HK-2 (cell line): ENCODE results near the gene RIMKLA.

Experiments
- DNase-seq: peaks from one replicate; pipeline ENCODE4 v3.0.0-alpha.2; 2018; ENCODE audit not compliant: unreplicated experiment

Gene RIMKLA

DNA sequence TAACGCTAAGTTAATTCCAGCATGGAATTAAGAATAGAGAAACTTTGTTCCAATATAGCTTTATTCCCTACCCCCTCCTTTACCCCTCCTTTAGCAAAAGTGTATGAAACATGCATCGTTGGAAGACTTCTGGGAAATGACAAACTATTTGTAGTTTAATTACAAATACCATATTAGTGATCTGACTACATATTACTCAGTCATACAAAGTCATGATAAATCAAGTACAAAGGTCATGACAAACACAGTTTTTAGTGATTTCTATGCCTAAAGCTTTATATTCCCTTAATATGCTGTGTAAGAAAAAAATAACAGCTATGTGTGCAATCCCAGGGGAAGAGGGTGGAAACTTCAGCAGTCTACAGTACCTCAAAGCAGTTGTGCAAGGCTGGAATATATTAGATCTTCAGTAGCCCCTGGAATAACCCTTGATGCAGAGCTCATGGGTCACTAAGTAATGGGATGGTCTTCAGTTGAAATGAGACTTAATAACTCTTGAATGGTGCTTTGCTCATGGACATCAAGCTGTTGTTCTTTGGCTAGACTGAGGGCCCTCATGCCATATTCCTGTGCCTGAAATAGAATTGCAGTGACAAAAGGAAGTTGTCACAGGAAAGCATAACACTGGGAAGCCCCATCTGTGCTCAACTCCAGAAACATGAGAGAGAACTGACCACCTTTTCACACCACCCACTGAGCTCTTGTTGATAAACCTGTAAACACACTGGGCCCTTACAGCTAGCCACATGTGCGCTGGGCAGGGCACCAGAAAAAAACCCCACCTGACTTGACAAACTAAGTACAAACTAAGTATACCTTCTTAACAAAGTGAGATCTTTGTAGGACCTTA, 49.9 kb downstream of the RIMKLA start:
- no peak for DNase-seq

DNA sequence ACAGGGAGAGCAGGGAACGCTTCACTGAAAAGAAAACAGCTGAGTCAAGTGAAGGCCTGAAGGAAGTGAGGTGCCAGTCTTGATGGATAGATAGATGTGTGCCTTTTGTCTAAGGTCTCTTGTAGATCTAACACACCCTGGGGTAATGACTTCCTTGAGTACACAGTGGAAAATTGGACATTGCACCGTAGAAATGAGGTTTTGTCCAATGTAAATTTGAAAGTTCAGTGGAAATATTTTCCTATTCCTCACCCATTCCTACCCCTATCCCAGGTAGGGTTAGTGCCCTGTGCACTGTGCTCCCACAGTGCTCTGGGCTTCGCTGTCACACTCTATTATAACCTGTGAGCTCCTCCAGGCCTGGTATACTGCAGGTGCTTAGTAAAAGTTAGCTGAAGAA, 50.9 kb downstream of the RIMKLA start:
- DNase-seq, result no peak

DNA sequence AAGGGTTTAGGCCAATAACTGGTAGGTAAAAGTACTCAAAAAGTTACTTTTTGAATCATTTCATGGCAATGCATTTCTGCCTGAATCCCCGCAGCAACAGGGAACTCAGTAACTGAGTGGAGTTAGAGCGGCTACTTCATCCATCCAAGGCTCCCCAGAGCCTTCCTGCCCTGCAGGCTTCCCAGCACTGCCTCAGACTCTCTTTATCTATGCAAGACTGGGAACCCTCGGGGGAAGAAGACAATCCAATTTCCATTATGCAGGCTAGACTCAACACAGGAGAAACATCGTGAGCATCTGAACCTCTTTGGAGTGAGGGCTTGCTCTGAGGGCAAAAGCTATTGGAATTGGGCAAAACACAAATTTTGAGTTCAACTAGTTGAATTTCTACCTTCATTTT, 52.1 kb downstream of the RIMKLA start:
- DNase-seq, result no peak

GRCh38 chr1:42433369-42433768, 52.8 kb downstream of the RIMKLA start:
- no peak for DNase-seq

GRCh38 chr1:42434340-42434739, 53.7 kb downstream of the RIMKLA start:
- DNase-seq, result no peak

- no peak for DNase-seq
Observed at GRCh38 chr1:42439940-42440339, 59.3 kb downstream of the RIMKLA start.

DNA sequence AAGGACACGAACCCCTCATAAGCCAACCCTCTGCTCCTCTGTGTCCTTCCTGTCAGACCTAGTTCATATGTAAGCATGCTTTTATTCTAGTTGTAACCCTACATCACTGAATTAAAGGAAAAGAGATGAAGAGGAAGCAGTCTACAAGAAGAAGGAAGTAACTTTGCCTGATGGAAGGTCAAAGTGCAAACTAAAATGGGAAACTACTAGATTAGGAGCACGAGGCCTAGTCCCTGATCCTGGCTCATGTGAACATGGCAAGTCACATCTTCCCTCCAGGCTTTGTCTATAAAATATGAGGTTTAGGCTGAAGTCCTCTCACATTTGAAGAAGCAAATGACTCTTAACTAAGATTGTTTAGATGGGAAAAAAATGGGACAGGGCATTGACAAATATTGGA, 62.1 kb downstream of the RIMKLA start:
- DNase-seq, result no peak

DNA sequence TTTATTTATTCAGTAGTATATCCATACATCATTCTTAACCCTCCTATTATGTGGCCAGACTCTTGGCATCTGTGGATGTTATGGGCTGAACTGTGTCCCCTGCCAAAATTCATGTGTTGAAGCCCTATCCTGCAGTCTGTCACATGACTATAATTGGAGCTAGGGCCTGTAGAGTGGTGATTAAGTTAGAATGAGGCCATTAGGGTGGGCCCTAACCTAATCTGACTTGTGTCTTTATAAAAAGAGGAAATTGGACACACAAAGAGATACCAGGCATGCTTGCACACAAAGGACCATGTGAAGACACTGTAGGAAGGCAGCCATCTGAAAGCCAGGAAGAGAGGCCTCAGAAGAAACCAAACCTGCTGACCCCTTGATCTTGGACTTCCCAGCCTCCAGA, 68.7 kb downstream of the RIMKLA start:
- DNase-seq, result no peak

DNA sequence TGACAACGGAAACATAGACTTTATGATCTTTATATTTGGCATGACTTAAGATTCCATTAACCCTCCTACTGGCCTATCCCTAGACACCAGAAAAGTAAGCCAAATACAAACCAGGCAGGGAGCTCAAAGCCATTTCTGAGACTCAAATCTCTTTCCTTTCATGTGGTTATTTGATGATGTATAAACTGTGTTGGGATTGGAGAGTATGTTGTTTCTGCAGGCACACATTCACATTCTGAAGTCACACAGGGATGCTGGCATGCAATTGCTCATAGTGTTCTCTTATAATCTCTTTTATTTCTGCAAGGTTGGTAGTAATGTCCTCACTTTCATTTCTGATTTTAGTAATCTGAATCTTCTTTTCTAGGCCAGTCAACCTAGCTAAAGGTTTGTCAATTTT, 69.5 kb downstream of the RIMKLA start:
- DNase-seq, result no peak

GRCh38 chr1:42453386-42453785, 72.8 kb downstream of the RIMKLA start:
- no peak for DNase-seq

DNA sequence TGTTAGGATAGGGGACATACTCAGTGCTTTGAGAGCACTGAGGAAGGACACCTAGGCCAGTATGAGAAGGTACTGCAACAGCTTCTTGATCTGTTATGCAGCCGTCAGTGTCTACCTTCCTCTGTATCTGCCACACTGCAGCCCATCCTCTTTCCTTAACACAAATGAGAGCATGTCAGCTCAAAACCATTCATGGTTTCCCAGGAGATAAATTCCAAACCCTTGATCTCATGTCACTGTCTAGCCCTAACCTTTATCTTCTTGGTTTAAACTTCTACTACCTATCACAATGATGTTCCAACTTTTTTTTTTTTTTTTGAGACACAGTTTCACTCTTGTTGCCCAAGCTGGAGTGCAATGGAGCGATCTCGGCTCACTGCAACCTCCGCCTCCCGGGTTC, 73.8 kb downstream of the RIMKLA start:
- no peak for DNase-seq

GRCh38 chr1:42456010-42456753, 75.6 kb downstream of the RIMKLA start, which contains the start of the genes PPCS and ZMYND12:
TSS of gene PPCS (plus strand) at chr1:42456543. CDS start at chr1:42456566, 23 bp downstream.
TSS of gene ZMYND12 (minus strand) at chr1:42456022. CDS start at chr1:42455997, 25 bp downstream.
- peak; percentile 84 for DNase-seq

DNA sequence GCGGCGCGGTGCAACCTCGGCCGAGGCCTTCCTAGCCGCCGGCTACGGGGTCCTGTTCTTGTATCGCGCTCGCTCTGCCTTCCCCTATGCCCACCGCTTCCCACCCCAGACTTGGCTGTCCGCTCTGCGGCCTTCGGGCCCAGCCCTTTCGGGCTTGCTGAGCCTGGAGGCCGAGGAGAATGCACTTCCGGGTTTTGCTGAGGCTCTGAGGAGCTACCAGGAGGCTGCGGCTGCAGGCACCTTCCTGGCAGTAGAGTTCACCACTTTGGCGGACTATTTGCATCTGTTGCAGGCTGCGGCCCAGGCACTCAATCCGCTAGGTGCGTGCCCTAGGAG, 76.1 kb downstream of the RIMKLA start:
- DNase-seq, result no peak

GRCh38 chr1:42461196-42461595, 80.6 kb downstream of the RIMKLA start:
- no peak for DNase-seq

DNA sequence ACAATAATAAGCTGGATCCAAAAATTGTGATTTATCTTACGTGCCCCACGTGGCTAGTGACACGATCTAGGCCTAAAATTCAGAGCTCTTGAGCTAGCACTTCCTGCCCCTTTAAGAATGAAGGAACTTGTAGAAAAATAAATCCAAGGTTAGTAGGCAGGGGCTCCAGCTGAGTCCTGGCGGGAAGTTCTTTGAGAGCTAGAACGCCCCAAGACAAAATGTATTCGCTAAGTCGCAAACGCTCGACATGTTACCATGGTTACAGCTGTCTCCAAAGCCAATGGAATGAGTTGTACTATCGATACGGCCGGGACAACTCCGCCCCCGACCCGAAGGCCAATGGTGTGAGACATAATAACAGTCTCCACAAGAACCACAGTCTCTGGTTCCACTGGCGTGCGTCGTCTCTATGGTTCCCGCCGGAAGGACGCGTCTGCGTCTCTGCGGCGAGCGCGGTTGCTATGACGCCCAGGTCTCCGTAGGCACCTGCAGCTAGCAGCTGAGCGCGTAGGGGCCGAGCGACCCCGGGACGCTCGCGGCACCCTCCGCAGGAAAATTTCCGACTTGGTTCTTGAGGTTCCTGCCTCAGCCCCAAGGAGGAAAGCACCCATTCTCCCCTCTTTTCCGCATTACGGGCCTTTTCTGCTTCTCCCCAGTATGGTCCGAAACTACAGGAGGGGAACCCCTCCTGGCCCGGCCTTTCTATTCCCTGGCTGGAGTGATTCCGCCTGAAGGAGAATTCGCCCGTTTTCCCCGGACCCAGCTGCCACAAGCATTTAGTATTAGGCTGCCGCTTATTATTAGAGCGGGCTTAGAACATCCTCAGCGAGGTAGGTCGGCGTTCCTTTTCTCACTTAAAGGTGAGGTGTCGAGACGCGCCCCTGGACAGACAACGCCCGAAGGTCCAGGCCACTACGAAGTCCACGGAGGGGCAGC, 82.5 kb downstream of the RIMKLA start, which contains the start of gene CCDC30:
Gene CCDC30, plus strand, starts transcription at position 459 of the 936 bp plus-strand sequence. CDS start 17,266 bp downstream, outside the sequence.
- DNase-seq, result peak; percentile 94

- DNase-seq, result no peak
Observed at GRCh38 chr1:42463921-42464320, 83.3 kb downstream of the RIMKLA start.

DNA sequence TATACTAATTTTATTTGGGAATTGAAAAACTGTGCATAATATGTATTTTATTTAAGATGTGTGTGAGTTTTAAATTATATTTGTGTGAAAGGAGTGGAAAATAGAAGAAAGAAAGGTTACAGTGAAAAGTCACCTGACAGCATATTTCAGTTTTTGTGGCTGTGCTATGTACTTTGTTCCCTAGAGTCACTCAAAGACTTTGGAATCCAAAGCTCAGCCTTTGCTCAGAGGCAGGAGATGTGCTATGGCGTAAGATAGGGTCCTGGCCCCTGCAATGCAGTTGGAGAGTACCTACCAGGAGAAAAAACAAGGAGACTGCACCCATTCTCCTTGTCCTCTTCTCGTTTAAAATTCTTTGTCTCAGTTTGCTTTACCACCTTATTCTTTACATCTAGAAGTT, 85.4 kb downstream of the RIMKLA start:
- DNase-seq, result no peak

DNA sequence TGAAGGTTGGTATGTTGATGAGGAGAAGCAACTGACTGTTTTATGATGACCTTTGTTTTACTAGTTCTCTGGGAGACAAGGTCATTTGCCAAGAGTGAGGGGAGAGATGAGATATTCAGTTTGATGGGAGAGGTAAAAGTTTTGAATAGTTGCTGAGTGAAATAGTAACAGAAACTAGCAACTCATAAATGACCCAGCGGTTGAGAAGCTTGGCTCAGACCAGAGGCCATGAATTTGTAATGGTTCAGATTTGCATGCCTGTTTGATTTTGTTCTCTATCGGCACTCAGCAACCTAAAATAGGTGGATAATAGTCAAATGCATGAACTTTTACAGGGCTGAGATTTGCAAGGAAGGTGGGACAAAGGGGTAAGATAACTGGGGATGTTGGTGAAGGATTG, 89.1 kb downstream of the RIMKLA start:
- DNase-seq, result no peak
